HepG2 (cell line): ENCODE results near the gene ANKRD66. TPM values are rescaled to one million over a fixed set of nuclear protein-coding genes. Genes with fewer than 3 reads are reported as not detected.

Experiments
- CEBPG ChIP-seq: IDR thresholded peaks from 2 replicates; pipeline ENCODE4 v1.6.1; 2016
- CSRNP2 ChIP-seq: sonication (generic); formaldehyde crosslinking; conservative IDR thresholded peaks from 2 replicates; pipeline ENCODE4 v1.8.0; 2022; ENCODE audit warnings: low read depth, missing genetic modification reagents
- E2F5 ChIP-seq: sonication (generic); formaldehyde crosslinking; conservative IDR thresholded peaks from 2 replicates; pipeline ENCODE4 v1.4.0; 2020; ENCODE audit warnings: missing genetic modification reagents
- FOXA1 ChIP-seq, 2 experiments: fragments of 450-650 bp in 1 of 2; sonication (generic) in 1 of 2; formaldehyde crosslinking in 1 of 2; IDR thresholded peaks; 2 replicates each; pipeline versions ENCODE4 v1.4.0 to v1.6.1; 2016 to 2020; ENCODE audit warnings: missing genetic modification reagents in 1 of 2
- HHEX ChIP-seq: IDR thresholded peaks from 2 replicates; pipeline ENCODE4 v1.6.1; 2016; ENCODE audit warnings: control low read depth
- KDM5A ChIP-seq: fragments of 200-600 bp; sonication (generic); IDR thresholded peaks from 2 replicates; pipeline ENCODE4 v1.7.0; 2018; ENCODE audit warnings: antibody characterized with exemption, mild to moderate bottlenecking, low read length, borderline replicate concordance
- NCOR1 ChIP-seq: fragments of 200-600 bp; sonication (generic); IDR thresholded peaks from 2 replicates; pipeline ENCODE4 v1.7.0; 2017; ENCODE audit warnings: antibody characterized with exemption, low read length, borderline replicate concordance
- NR2C2 ChIP-seq: sonication (generic); formaldehyde crosslinking; IDR thresholded peaks from 2 replicates; pipeline ENCODE4 v1.4.0; 2020; ENCODE audit warnings: missing genetic modification reagents, mild to moderate bottlenecking, moderate library complexity, borderline replicate concordance
- SATB2 ChIP-seq: sonication (generic); formaldehyde crosslinking; IDR thresholded peaks from 2 replicates; pipeline ENCODE4 v1.5.0; 2020; ENCODE audit warnings: missing genetic modification reagents
- SNRNP70 ChIP-seq: fragments of 200-400 bp; formaldehyde crosslinking; IDR thresholded peaks from 2 replicates; pipeline ENCODE4 v1.6.1; 2017; ENCODE audit warnings: mild to moderate bottlenecking, low read depth, low read length, moderate library complexity
- SP1 ChIP-seq, 2 experiments: fragments of 450-650 bp in 1 of 2; sonication (generic) in 1 of 2; formaldehyde crosslinking in 1 of 2; IDR thresholded peaks; 2 replicates each; pipeline versions ENCODE4 v1.4.0 to v1.6.1; 2016 to 2020; ENCODE audit warnings: missing genetic modification reagents in 1 of 2
- TP53 ChIP-seq: sonication (generic); formaldehyde crosslinking; conservative IDR thresholded peaks from 2 replicates; pipeline ENCODE4 v1.4.0; 2020; ENCODE audit warnings: missing genetic modification reagents
- ZBTB26 ChIP-seq: IDR thresholded peaks from 2 replicates; pipeline ENCODE4 v1.6.1; 2016; ENCODE audit warnings: missing compliant biosample characterization, missing genetic modification reagents, borderline replicate concordance
- ZBTB3 ChIP-seq: sonication (generic); formaldehyde crosslinking; IDR thresholded peaks from 2 replicates; pipeline ENCODE4 v1.4.0; 2020; ENCODE audit warnings: low read depth, mild to moderate bottlenecking, moderate library complexity, missing genetic modification reagents, borderline replicate concordance
- ZFAT ChIP-seq: sonication (generic); formaldehyde crosslinking; conservative IDR thresholded peaks from 2 replicates; pipeline ENCODE4 v1.8.1; 2023; ENCODE audit warnings: missing genetic modification reagents, inconsistent platforms
- ZNF318 ChIP-seq: sonication (generic); formaldehyde crosslinking; IDR thresholded peaks from 2 replicates; pipeline ENCODE4 v1.4.0; 2020; ENCODE audit warnings: mild to moderate bottlenecking, missing genetic modification reagents
- ZNF567 ChIP-seq: sonication (generic); formaldehyde crosslinking; IDR thresholded peaks from 2 replicates; pipeline ENCODE4 v1.8.1; 2023; ENCODE audit warnings: mild to moderate bottlenecking, missing genetic modification reagents, borderline replicate concordance
- ZNF720 ChIP-seq: sonication (generic); formaldehyde crosslinking; IDR thresholded peaks from 2 replicates; pipeline ENCODE4 v1.4.0; 2020; ENCODE audit warnings: missing genetic modification reagents
- ZNF781 ChIP-seq: sonication (generic); formaldehyde crosslinking; IDR thresholded peaks from 2 replicates; pipeline ENCODE4 v1.5.1; 2020; ENCODE audit warnings: borderline replicate concordance, mild to moderate bottlenecking, missing genetic modification reagents; ENCODE audit errors: not compliant biosample characterization
- polyA plus RNA-seq, 8 experiments: library from polyadenylated mRNA; depleted of rRNA in 3 of 8; stranded (reverse) in 7 of 8; unstranded in 1 of 8; fragments of >200 nt; fragmentation: Illumina TruSeq in 4 of 8; extraction: Trizol in 4 of 8; gene quantifications; 2 replicates each; pipeline versions ENCODE4 v1.2.1 to v1.2.3, GENCODE V29; 2011 to 2016; ENCODE audit warnings: low read depth in 4 of 8, missing spikeins in 1 of 8, mixed read lengths in 1 of 8; ENCODE audit not compliant: insufficient read depth in 1 of 8
- total RNA-seq, 5 experiments: library from RNA; depleted of rRNA; stranded (reverse); fragments of >200 nt; fragmentation: Illumina TruSeq; extraction: Trizol; gene quantifications; 2 replicates each; pipeline ENCODE4 v1.2.3, GENCODE V29; 2016; ENCODE audit warnings: low read depth in 1 of 5

The ANKRD66 gene
- total and polyA plus RNA-seq, 2 of the 13 experiments (the other 11 are each of a cell fraction or from before 2014, with no cell fraction given): not detected

GRCh38 chr6:46793138-46793537 is 46.4 kb downstream of the ANKRD66 start, which contains the start of gene MEP1A (continued):
- TF ChIP-seq NR2C2 (CRISPR knock-in tag) (0 out of 2 replicates have a peak, but pooled peaks have one; percentile 20), KDM5A (no peak), SNRNP70 (no peak), HHEX (CRISPR knock-in tag) (peak; percentile 90), CEBPG (CRISPR knock-in tag) (no peak), ZNF720 (CRISPR knock-in tag) (no peak), E2F5 (CRISPR knock-in tag) (no peak), SP1 (IDR thresholded peaks at IDR 0.05) (no peak), SP1 (CRISPR knock-in tag; IDR thresholded peaks at IDR 0.05) (no peak), NCOR1 (peak; percentile 31; the same call in 1 of the 2 replicates), ZBTB26 (no peak), ZNF781 (no peak), FOXA1 (IDR thresholded peaks at IDR 0.05) (no peak), FOXA1 (CRISPR knock-in tag; IDR thresholded peaks at IDR 0.05) (peak; percentile 55; the same call in 1 of the 2 replicates), CSRNP2 (CRISPR knock-in tag) (no peak), ZFAT (CRISPR knock-in tag) (no peak), SATB2 (CRISPR knock-in tag) (no peak), TP53 (CRISPR knock-in tag) (no peak), ZBTB3 (CRISPR knock-in tag) (no peak), ZNF567 (no peak), ZNF318 (CRISPR knock-in tag) (no peak)
